Dendritic cell treated with granulocyte-macrophage colony-stimulating factor and Interleukin-4, amounts not matched to agents 40 ng/mL and 50 ng/mL, for 4 days (primary cell): Measurements from ENCODE around the gene SND1.
A peak's percentile ranks its signal among the peaks of the same experiment; 100 is the strongest.

ENCODE experiments used
- H3K27ac Mint-ChIP-seq: one replicate; pipeline ENCODE4 v1.8.0; 2022; ENCODE audit warnings: mild to moderate bottlenecking, mixed read lengths
- H3K27me3 Mint-ChIP-seq: one replicate; pipeline ENCODE4 v1.8.0; 2022; ENCODE audit warnings: mild to moderate bottlenecking, mixed read lengths
- H3K36me3 Mint-ChIP-seq: one replicate; pipeline ENCODE4 v1.8.0; 2022; ENCODE audit warnings: low read depth, mixed read lengths
- H3K4me1 Mint-ChIP-seq: one replicate; pipeline ENCODE4 v1.8.0; 2022; ENCODE audit warnings: low read depth, mixed read lengths
- H3K4me3 Mint-ChIP-seq: one replicate; pipeline ENCODE4 v1.8.0; 2022; ENCODE audit warnings: mild to moderate bottlenecking, moderate library complexity, mixed read lengths
- H3K9me3 Mint-ChIP-seq: one replicate; pipeline ENCODE4 v1.8.0; 2022; ENCODE audit warnings: mixed read lengths
- intact Hi-C: fragments of 100-400 bp; cut with micrococcal nuclease; formaldehyde crosslinking; loops from one replicate; pipeline ENCODE4 v1.15.0; 2022

Gene SND1

GRCh38 chr7:128093614-128094570 is 441.9 kb downstream of the SND1 start:
- H3K4me1 Mint-ChIP-seq, result no peaks in the 10 kb centered on the region
- intact Hi-C loops, result no loop called here
- H3K4me3 Mint-ChIP-seq, result no peak overlapping the region
- H3K27me3 Mint-ChIP-seq, result no peaks in the 10 kb centered on the region
- no peaks in the 10 kb centered on the region for H3K9me3 Mint-ChIP-seq
- H3K36me3 Mint-ChIP-seq, result peaks cover 82% of the 10 kb centered on the region
- no peak overlapping the region for H3K27ac Mint-ChIP-seq

GRCh38 chr7:128094686-128095085 is 442.7 kb downstream of the SND1 start:
- Mint-ChIP-seq H3K27me3 (no peaks in the 10 kb centered on the region), H3K9me3 (no peaks in the 10 kb centered on the region), H3K36me3 (peaks cover 74% of the 10 kb centered on the region), H3K4me3 (no peak overlapping the region), H3K27ac (no peak overlapping the region), H3K4me1 (peaks cover 2% of the 10 kb centered on the region)
- intact Hi-C loops, result no loop called here

- Mint-ChIP-seq H3K27me3 (no peaks in the 10 kb centered on the region), H3K36me3 (peaks cover 48% of the 10 kb centered on the region), H3K27ac (no peak overlapping the region), H3K4me3 (no peak overlapping the region), H3K4me1 (peaks cover 25% of the 10 kb centered on the region), H3K9me3 (no peaks in the 10 kb centered on the region)
- intact Hi-C loops, result no loop called here
Measured at GRCh38 chr7:128097211-128097731, 445.3 kb downstream of the SND1 start.

- Mint-ChIP-seq H3K4me1 (peaks cover 30% of the 10 kb centered on the region), H3K27me3 (peaks cover 8% of the 10 kb centered on the region), H3K27ac (no peak overlapping the region), H3K36me3 (peaks cover 34% of the 10 kb centered on the region), H3K9me3 (no peaks in the 10 kb centered on the region), H3K4me3 (no peak overlapping the region)
- intact Hi-C loops, result no loop called here
Measured at GRCh38 chr7:128098629-128099028, 446.6 kb downstream of the SND1 start.

GRCh38 chr7:128099204-128099671 is 447.2 kb downstream of the SND1 start:
- H3K27ac Mint-ChIP-seq, result no peak overlapping the region

GRCh38 chr7:128100225-128100948 is 448.4 kb downstream of the SND1 start:
- peaks cover 24% of the 10 kb centered on the region for H3K27me3 Mint-ChIP-seq

More at GRCh38 chr7:128099204-128099671, 447.2 kb downstream of the SND1 start:
- H3K27me3 Mint-ChIP-seq, result peaks cover 14% of the 10 kb centered on the region
- H3K36me3 Mint-ChIP-seq, result peaks cover 28% of the 10 kb centered on the region
- no peak overlapping the region for H3K4me3 Mint-ChIP-seq
- peaks cover 34% of the 10 kb centered on the region for H3K4me1 Mint-ChIP-seq
- H3K9me3 Mint-ChIP-seq, result no peaks in the 10 kb centered on the region
- intact Hi-C loops, result no loop called here

GRCh38 chr7:128100949-128101713 is 449.1 kb downstream of the SND1 start:
- intact Hi-C loops, result no loop called here
- H3K9me3 Mint-ChIP-seq, result no peaks in the 10 kb centered on the region
- no peak overlapping the region for H3K4me3 Mint-ChIP-seq
- peaks cover 27% of the 10 kb centered on the region for H3K27me3 Mint-ChIP-seq
- peak overlapping the region; percentile 44 for H3K27ac Mint-ChIP-seq
- H3K4me1 Mint-ChIP-seq, result peaks cover 40% of the 10 kb centered on the region
- peaks cover 9% of the 10 kb centered on the region for H3K36me3 Mint-ChIP-seq

More at GRCh38 chr7:128100225-128100948, 448.4 kb downstream of the SND1 start:
- Mint-ChIP-seq H3K4me3 (no peak overlapping the region), H3K36me3 (peaks cover 17% of the 10 kb centered on the region), H3K9me3 (no peaks in the 10 kb centered on the region), H3K27ac (peak overlapping the region; percentile 44), H3K4me1 (peaks cover 40% of the 10 kb centered on the region)
- intact Hi-C loops, result no loop called here

GRCh38 chr7:128102490-128103291 is 450.7 kb downstream of the SND1 start:
- Mint-ChIP-seq H3K4me1 (peaks cover 51% of the 10 kb centered on the region), H3K36me3 (no peaks in the 10 kb centered on the region), H3K4me3 (no peak overlapping the region), H3K27ac (no peak overlapping the region), H3K27me3 (peaks cover 30% of the 10 kb centered on the region), H3K9me3 (no peaks in the 10 kb centered on the region)
- intact Hi-C loops, result no loop called here

- peaks cover 60% of the 10 kb centered on the region for H3K4me1 Mint-ChIP-seq
- intact Hi-C loops, result no loop called here
Measured at GRCh38 chr7:128103498-128104107, 451.6 kb downstream of the SND1 start.

GRCh38 chr7:128104108-128104742 is 452.2 kb downstream of the SND1 start:
- Mint-ChIP-seq H3K4me1 (peaks cover 66% of the 10 kb centered on the region), H3K36me3 (no peaks in the 10 kb centered on the region), H3K9me3 (no peaks in the 10 kb centered on the region), H3K27ac (no peak overlapping the region), H3K27me3 (peaks cover 31% of the 10 kb centered on the region), H3K4me3 (peak overlapping the region; percentile 71)
- intact Hi-C loops, result no loop called here

More at GRCh38 chr7:128103498-128104107, 451.6 kb downstream of the SND1 start:
- no peak overlapping the region for H3K27ac Mint-ChIP-seq
- H3K9me3 Mint-ChIP-seq, result no peaks in the 10 kb centered on the region
- H3K4me3 Mint-ChIP-seq, result peak overlapping the region; percentile 71
- H3K36me3 Mint-ChIP-seq, result no peaks in the 10 kb centered on the region
- peaks cover 31% of the 10 kb centered on the region for H3K27me3 Mint-ChIP-seq

- H3K36me3 Mint-ChIP-seq, result no peaks in the 10 kb centered on the region
- peaks cover 31% of the 10 kb centered on the region for H3K27me3 Mint-ChIP-seq
- no peak overlapping the region for H3K4me3 Mint-ChIP-seq
- intact Hi-C loops, result no loop called here
- H3K4me1 Mint-ChIP-seq, result peaks cover 67% of the 10 kb centered on the region
- H3K9me3 Mint-ChIP-seq, result no peaks in the 10 kb centered on the region
- no peak overlapping the region for H3K27ac Mint-ChIP-seq
Measured at GRCh38 chr7:128105228-128106022, 453.4 kb downstream of the SND1 start.
